GM12878 (cell line): Measurements from ENCODE around the gene PUS10. TPM values are rescaled to one million over a fixed set of nuclear protein-coding genes. Genes with fewer than 3 reads are reported as not detected.

ENCODE experiments used
- ATAC-seq: fragments of 200-7000 bp; cut with Tn5 transposase; 3 replicates; pipeline ENCODE4 v1.9.1; 2020; ENCODE audit warnings: mild to moderate bottlenecking, moderate library complexity
- BruUV-seq: library from RNA; stranded (reverse); fragments of 400-500 nt; replicated peaks from 2 replicates; lab custom pipeline; 2021; lab: Mats Ljungman, UMichigan
- CTCF ChIA-PET: fragments of 300-600 bp; sonication (Branson Sonifier 250); formaldehyde crosslinking; extraction: SDS; loops from one replicate; lab custom pipeline; 2021; ENCODE audit warnings: inconsistent platforms; lab: Yijun Ruan, JAX
- POLR2A ChIA-PET: fragments of 350-600 bp; formaldehyde crosslinking; extraction: SDS; loops from one replicate; lab custom pipeline; 2021; ENCODE audit warnings: inconsistent platforms; lab: Charles Lee
- RAD21 ChIA-PET: fragments of 300-600 bp; sonication (Branson Sonifier 250); formaldehyde crosslinking; loops from one replicate; lab custom pipeline; 2023; ENCODE audit warnings: antibody characterized with exemption; ENCODE audit not compliant: unreplicated experiment; lab: Charles Lee
- SMC1A ChIA-PET: fragments of 300-600 bp; sonication (Branson Sonifier 250); formaldehyde crosslinking; loops from one replicate; lab custom pipeline; 2023; ENCODE audit not compliant: unreplicated experiment, uncharacterized antibody; lab: Charles Lee
- DNase-seq: peaks from one replicate; pipeline ENCODE4 v3.0.0-alpha.2; 2011; ENCODE audit warnings: low read depth, low spot score
- FAIRE-seq: peaks from 3 replicates; lab custom pipeline; 2011; peaks lifted over from hg19 to GRCh38; lab: Jason Lieb, UNC
- H2AFZ ChIP-seq: 2 replicates; pipeline ENCODE4 v1.6.0; 2011; ENCODE audit warnings: low read depth, low read length, control low read depth; ENCODE audit not compliant: control insufficient read depth
- H3K27ac ChIP-seq: 2 replicates; pipeline ENCODE4 v1.5.1; 2011; ENCODE audit warnings: control low read depth; ENCODE audit not compliant: control insufficient read depth, insufficient read depth
- H3K27me3 ChIP-seq, 2 experiments: replicated peaks in 1 of 2; 2 replicates each; pipeline versions ENCODE4 v1.6.0 to v1.6.1; 2011; ENCODE audit warnings: low read length in 1 of 2; ENCODE audit not compliant: control insufficient read depth in 2 of 2, insufficient read depth in 2 of 2
- H3K36me3 ChIP-seq, 2 experiments: 2 replicates each; pipeline ENCODE4 v1.5.1; 2011; ENCODE audit warnings: low read length in 1 of 2; ENCODE audit not compliant: control insufficient read depth in 2 of 2, insufficient read depth in 2 of 2
- H3K4me1 ChIP-seq: 2 replicates; pipeline ENCODE4 v1.6.1; 2011; ENCODE audit warnings: mild to moderate bottlenecking, low read length, moderate library complexity, mixed read lengths; ENCODE audit not compliant: control insufficient read depth, insufficient read depth
- H3K4me2 ChIP-seq: 2 replicates; pipeline ENCODE4 v1.6.0; 2011; ENCODE audit warnings: control low read depth; ENCODE audit not compliant: control insufficient read depth, insufficient read depth
- H3K4me3 ChIP-seq: fragments of 200-600 bp; sonication (generic); 2 replicates; pipeline ENCODE4 v1.5.1; 2016
- H3K79me2 ChIP-seq: 2 replicates; pipeline ENCODE4 v1.6.0; 2011; ENCODE audit warnings: low read length; ENCODE audit not compliant: control insufficient read depth, insufficient read depth
- H3K9ac ChIP-seq: 2 replicates; pipeline ENCODE4 v1.8.0; 2011; ENCODE audit warnings: low read length, control low read depth, mixed read lengths; ENCODE audit not compliant: control insufficient read depth, insufficient read depth
- H3K9me3 ChIP-seq: replicated peaks from 3 replicates; pipeline ENCODE4 v1.5.1; 2011; ENCODE audit warnings: mild to moderate bottlenecking, low read length; ENCODE audit not compliant: control insufficient read depth, insufficient read depth
- H4K20me1 ChIP-seq: 2 replicates; pipeline ENCODE4 v1.6.0; 2011; ENCODE audit not compliant: control insufficient read depth, insufficient read depth
- CBX3 ChIP-seq: fragments of 200-600 bp; sonication (generic); IDR thresholded peaks from 2 replicates; pipeline ENCODE4 v1.6.1; 2016; ENCODE audit warnings: low read depth, borderline replicate concordance
- FOS ChIP-seq: IDR thresholded peaks from 3 replicates; pipeline ENCODE4 v1.6.1; 2011; ENCODE audit warnings: borderline replicate concordance; ENCODE audit not compliant: insufficient read length; ENCODE audit errors: extremely low read depth
- KLF5 ChIP-seq: fragments of 450-650 bp; IDR thresholded peaks from 2 replicates; pipeline ENCODE4 v1.6.1; 2014; ENCODE audit warnings: mild to moderate bottlenecking; ENCODE audit not compliant: partially characterized antibody
- MYC ChIP-seq: IDR thresholded peaks from 2 replicates; pipeline ENCODE4 v1.6.1; 2011; ENCODE audit warnings: mild to moderate bottlenecking, low read length, moderate library complexity, inconsistent platforms; ENCODE audit not compliant: insufficient read depth, insufficient replicate concordance, insufficient read length, severe bottlenecking
- NRF1 ChIP-seq: conservative IDR thresholded peaks from 2 replicates; pipeline ENCODE4 v1.6.1; 2011; ENCODE audit warnings: mild to moderate bottlenecking, low read depth, low read length, improper control_type of control experiment
- POLR2AphosphoS2 ChIP-seq: IDR thresholded peaks from 2 replicates; pipeline ENCODE4 v1.6.1; 2011; ENCODE audit warnings: low read depth, mild to moderate bottlenecking, low read length, improper control_type of control experiment, moderate library complexity
- POLR2AphosphoS5 ChIP-seq: IDR thresholded peaks from 2 replicates; pipeline ENCODE4 v1.6.1; 2011; ENCODE audit warnings: mild to moderate bottlenecking, low read length, inconsistent platforms
- RB1 ChIP-seq: fragments of 450-650 bp; formaldehyde crosslinking; IDR thresholded peaks from 2 replicates; pipeline ENCODE4 v1.6.1; 2017; ENCODE audit warnings: mild to moderate bottlenecking, borderline replicate concordance
- SPI1 ChIP-seq: IDR thresholded peaks from 2 replicates; pipeline ENCODE4 v1.6.1; 2011; ENCODE audit warnings: low read depth, mild to moderate bottlenecking, low read length, moderate library complexity, borderline replicate concordance; ENCODE audit not compliant: insufficient read depth
- TCF7 ChIP-seq: IDR thresholded peaks from 2 replicates; pipeline ENCODE4 v1.6.1; 2014; ENCODE audit warnings: antibody characterized with exemption, borderline replicate concordance
- ZNF274 ChIP-seq: IDR thresholded peaks from one replicate; pipeline ENCODE4 v1.8.0; 2011; ENCODE audit not compliant: insufficient read length, insufficient read depth
- WGBS: methylation state at CpG from one replicate; pipeline ENCODE4 v1.1.6; 2016; ENCODE audit warnings: low lambda C conversion rate; ENCODE audit not compliant: insufficient replicate concordance, insufficient coverage; ENCODE audit errors: missing lambda C conversion rate; 5-methylcytosine and 5-hydroxymethylcytosine counted together
- in situ Hi-C: fragments of 300-500 bp; cut with MboI; formaldehyde crosslinking; loops from 9 replicates; pipeline ENCODE4 v1.14.3; 2018; ENCODE audit warnings: mixed read lengths
- intact Hi-C: fragments of 100-400 bp; cut with micrococcal nuclease; formaldehyde crosslinking; loops from one replicate; pipeline ENCODE4 v1.14.2; 2022; ENCODE audit not compliant: unreplicated experiment
- polyA plus RNA-seq, 11 experiments: library from polyadenylated mRNA; depleted of rRNA in 4 of 11; unstranded in 6 of 11; stranded (reverse) in 5 of 11; fragments of >200 nt; fragmentation: Nextera tagmentation in 4 of 11; fragmentation: Illumina TruSeq in 1 of 11; extraction: Ambion mirVana in 4 of 11; extraction: Trizol in 1 of 11; gene quantifications; 1 replicate in 1 of 11; 2 replicates in 10 of 11; pipeline versions ENCODE4 v1.2.1 to v1.2.3, GENCODE V29; 2011 to 2016; ENCODE audit warnings: inconsistent platforms in 2 of 11, missing spikeins in 2 of 11, low read depth in 1 of 11
- total RNA-seq, 4 experiments: library from RNA; depleted of rRNA in 3 of 4; stranded (reverse); fragments of >200 nt in 3 of 4; fragmentation: Illumina TruSeq in 1 of 4; extraction: Trizol in 1 of 4; gene quantifications; 2 replicates each; pipeline versions ENCODE4 v1.2.1 to v1.2.3, GENCODE V29; 2013 to 2021
- TF ChIP-seq, protein P1 (sequence below): fragments of 450-650 bp; IDR thresholded peaks from 2 replicates; pipeline ENCODE4 v1.6.1; 2017; ENCODE audit warnings: mild to moderate bottlenecking
- TF ChIP-seq, protein P2 (sequence below): IDR thresholded peaks from 2 replicates; pipeline ENCODE4 v1.6.1; 2012; ENCODE audit warnings: low read depth, low read length, improper control_type of control experiment

The PUS10 gene
- total and polyA plus RNA-seq, 10 of the 15 experiments (the other 5 are each of a cell fraction or from before 2014, with no cell fraction given): 9.1 to 17.0 (median 13.0) TPM

DNA sequence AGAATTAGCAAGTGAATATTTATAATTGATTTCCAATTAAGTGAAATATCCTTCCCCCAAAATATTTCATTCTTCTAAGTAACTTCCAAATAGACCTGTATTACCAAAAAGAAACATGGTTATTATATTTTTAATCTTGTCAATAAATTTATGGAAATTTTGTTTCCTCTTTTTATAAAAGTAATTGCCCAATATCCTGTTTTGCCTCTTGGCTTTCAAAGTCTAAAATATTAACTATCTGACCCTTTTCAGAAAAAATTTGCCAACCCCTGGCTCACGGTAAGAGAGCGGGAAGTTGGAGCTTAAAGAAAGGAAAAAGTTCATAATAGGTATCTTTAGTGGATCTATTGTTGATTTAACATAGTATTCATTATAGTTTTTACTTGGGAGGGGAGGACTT, 27.2 kb upstream of the PUS10 start:
- no peak overlapping the region for H3K9ac ChIP-seq
- no TSS peak for BruUV-seq
- peaks cover 6% of the 10 kb centered on the region; the same call in 2 of the 3 replicates for H3K9me3 ChIP-seq
- TF ChIP-seq NRF1 (no peak), MYC (no peak), KLF5 (no peak), POLR2AphosphoS2 (no peak), TCF7 (no peak), RB1 (no peak), ZNF274 (no peak), CBX3 (no peak), SPI1 (no peak), POLR2AphosphoS5 (no peak), FOS (no peak)
- TF ChIP-seq, protein P1, sequence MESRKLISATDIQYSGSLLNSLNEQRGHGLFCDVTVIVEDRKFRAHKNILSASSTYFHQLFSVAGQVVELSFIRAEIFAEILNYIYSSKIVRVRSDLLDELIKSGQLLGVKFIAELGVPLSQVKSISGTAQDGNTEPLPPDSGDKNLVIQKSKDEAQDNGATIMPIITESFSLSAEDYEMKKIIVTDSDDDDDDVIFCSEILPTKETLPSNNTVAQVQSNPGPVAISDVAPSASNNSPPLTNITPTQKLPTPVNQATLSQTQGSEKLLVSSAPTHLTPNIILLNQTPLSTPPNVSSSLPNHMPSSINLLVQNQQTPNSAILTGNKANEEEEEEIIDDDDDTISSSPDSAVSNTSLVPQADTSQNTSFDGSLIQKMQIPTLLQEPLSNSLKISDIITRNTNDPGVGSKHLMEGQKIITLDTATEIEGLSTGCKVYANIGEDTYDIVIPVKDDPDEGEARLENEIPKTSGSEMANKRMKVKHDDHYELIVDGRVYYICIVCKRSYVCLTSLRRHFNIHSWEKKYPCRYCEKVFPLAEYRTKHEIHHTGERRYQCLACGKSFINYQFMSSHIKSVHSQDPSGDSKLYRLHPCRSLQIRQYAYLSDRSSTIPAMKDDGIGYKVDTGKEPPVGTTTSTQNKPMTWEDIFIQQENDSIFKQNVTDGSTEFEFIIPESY: no peak
- TF ChIP-seq, protein P2, sequence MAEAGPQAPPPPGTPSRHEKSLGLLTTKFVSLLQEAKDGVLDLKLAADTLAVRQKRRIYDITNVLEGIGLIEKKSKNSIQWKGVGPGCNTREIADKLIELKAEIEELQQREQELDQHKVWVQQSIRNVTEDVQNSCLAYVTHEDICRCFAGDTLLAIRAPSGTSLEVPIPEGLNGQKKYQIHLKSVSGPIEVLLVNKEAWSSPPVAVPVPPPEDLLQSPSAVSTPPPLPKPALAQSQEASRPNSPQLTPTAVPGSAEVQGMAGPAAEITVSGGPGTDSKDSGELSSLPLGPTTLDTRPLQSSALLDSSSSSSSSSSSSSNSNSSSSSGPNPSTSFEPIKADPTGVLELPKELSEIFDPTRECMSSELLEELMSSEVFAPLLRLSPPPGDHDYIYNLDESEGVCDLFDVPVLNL: no peak
- SMC1A ChIA-PET: no interaction called here
- no peak overlapping the region for H3K4me2 ChIP-seq
- no peak overlapping the region for H2AFZ ChIP-seq
- FAIRE-seq (no peak), DNase-seq (no peak), ATAC-seq (no peak)
- H4K20me1 ChIP-seq: no peaks in the 10 kb centered on the region
- no peak overlapping the region for H3K27ac ChIP-seq
- H3K4me1 ChIP-seq: no peaks in the 10 kb centered on the region; the same call in 1 of the 2 replicates
- peaks cover 0 to 4% of the 10 kb centered on the region in 2 experiments; a peak in 1 of 4 replicates for H3K36me3 ChIP-seq
- POLR2A ChIA-PET: no interaction called here
- CTCF ChIA-PET: no interaction called here
- H3K4me3 ChIP-seq: no peak overlapping the region
- in situ Hi-C loops: no loop called here
- H3K27me3 ChIP-seq: no peaks in the 10 kb centered on the region
- WGBS: 96% methylated on average over 2 of the region's 2 CpGs
- intact Hi-C loops: no loop called here
- H3K79me2 ChIP-seq: no peaks in the 10 kb centered on the region
- RAD21 ChIA-PET: no interaction called here
